ENCODE data around the gene SAMD13.

The SAMD13 gene

GRCh38 chr1:84267476-84267875 is 34.0 kb upstream of the SAMD13 start:
- H3K27me3 Mint-ChIP-seq (ENCODE audit: low read depth, poor library complexity) = no peaks in the 10 kb centered on the region
- no peaks in the 10 kb centered on the region for H3K36me3 Mint-ChIP-seq (ENCODE audit: low read depth)
- H3K4me3 Mint-ChIP-seq = no peak overlapping the region
- H3K27ac Mint-ChIP-seq = no peak overlapping the region
- TF ChIP-seq CTCF (IDR thresholded peaks at IDR 0.05) = no peak
- peaks cover 8% of the 10 kb centered on the region for H3K9me3 Mint-ChIP-seq
- peaks cover 70% of the 10 kb centered on the region for H3K4me1 Mint-ChIP-seq
- no peak for DNase-seq

DNA sequence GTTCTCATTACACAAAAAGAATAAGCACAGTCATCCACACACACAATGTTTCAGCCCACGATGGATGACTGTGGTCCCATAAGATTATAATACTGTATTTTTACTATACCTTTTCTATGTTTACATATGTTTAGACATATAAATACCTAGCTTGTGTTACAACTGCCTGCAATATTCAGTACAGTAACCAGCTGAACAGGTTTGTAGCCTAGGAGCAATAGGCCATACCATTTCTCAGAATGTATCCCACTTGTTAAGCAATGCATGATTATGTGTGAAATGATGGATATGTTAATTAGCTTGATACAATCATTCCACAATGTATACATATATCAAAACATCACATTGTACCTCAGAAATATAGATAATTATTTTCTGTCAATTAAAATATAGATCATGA is 33.2 kb upstream of the SAMD13 start:
- H3K36me3 Mint-ChIP-seq (ENCODE audit: low read depth) = no peaks in the 10 kb centered on the region
- H3K27me3 Mint-ChIP-seq (ENCODE audit: low read depth, poor library complexity) = no peaks in the 10 kb centered on the region
- no peak for TF ChIP-seq CTCF (IDR thresholded peaks at IDR 0.05)
- no peak for DNase-seq
- H3K27ac Mint-ChIP-seq = no peak overlapping the region
- no peak overlapping the region for H3K4me3 Mint-ChIP-seq
- H3K9me3 Mint-ChIP-seq = peaks cover 8% of the 10 kb centered on the region
- H3K4me1 Mint-ChIP-seq = peaks cover 77% of the 10 kb centered on the region

DNA sequence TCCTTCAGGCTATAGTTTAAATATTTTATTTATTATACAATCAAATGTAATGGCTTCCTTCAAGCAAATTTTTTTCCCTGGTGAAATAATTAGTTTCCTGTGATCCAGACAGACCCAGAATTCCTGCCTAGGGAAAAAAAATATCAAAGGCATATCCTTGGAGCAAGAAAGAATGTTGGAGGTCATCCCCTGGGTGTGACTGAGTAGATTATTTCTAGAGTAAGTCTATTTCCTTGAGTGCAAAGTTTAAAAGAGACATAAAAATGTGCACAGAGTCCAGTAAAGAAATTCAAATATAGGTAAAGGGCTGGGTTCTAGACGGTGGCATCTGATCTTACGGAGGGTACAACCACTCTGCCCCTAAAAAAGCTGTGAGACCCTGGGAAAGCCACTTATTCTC is 32.2 kb upstream of the SAMD13 start:
- H3K4me3 Mint-ChIP-seq = no peak overlapping the region
- H3K27me3 Mint-ChIP-seq (ENCODE audit: low read depth, poor library complexity) = no peaks in the 10 kb centered on the region

GRCh38 chr1:84271441-84272151 is 29.9 kb upstream of the SAMD13 start:
- no peaks in the 10 kb centered on the region for H3K27me3 Mint-ChIP-seq (ENCODE audit: low read depth, poor library complexity)
- peaks cover 19% of the 10 kb centered on the region for H3K36me3 Mint-ChIP-seq (ENCODE audit: low read depth)
- DNase-seq = peak; percentile 7
- TF ChIP-seq CTCF (IDR thresholded peaks at IDR 0.05) = no peak
- H3K27ac Mint-ChIP-seq = peak overlapping the region; percentile 97
- peaks cover 35% of the 10 kb centered on the region for H3K9me3 Mint-ChIP-seq
- peak overlapping the region; percentile 54 for H3K4me3 Mint-ChIP-seq
- peaks cover 61% of the 10 kb centered on the region for H3K4me1 Mint-ChIP-seq

More for the DNA sequence above, 32.2 kb upstream of the SAMD13 start:
- TF ChIP-seq CTCF (IDR thresholded peaks at IDR 0.05) = no peak
- Mint-ChIP-seq H3K36me3 (ENCODE audit: low read depth) (peaks cover 8% of the 10 kb centered on the region), H3K4me1 (peaks cover 83% of the 10 kb centered on the region), H3K27ac (peak overlapping the region; percentile 90), H3K9me3 (peaks cover 18% of the 10 kb centered on the region)
- DNase-seq = no peak

DNA sequence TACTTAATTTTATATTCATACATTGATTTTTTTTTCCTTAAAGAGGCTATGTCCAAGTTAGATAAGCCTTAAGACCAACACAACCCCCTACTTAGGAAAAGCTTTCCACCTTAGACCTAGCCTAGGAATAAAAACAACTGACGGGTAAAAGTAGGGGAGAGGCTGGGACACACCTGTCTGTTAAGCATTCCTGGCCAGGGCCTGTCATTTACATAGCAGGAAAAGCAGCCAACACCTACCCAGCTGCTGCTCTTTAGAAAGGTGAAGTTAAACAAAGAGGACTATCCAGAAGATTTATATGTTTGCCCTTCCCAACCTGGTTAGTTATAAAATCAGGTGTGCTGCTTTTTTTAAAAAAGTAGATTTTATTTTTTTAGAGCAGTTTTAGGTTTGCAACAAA is 29.1 kb upstream of the SAMD13 start:
- H3K9me3 Mint-ChIP-seq = peaks cover 31% of the 10 kb centered on the region
- no peak for DNase-seq
- no peak for TF ChIP-seq CTCF (IDR thresholded peaks at IDR 0.05)
- peaks cover 19% of the 10 kb centered on the region for H3K36me3 Mint-ChIP-seq (ENCODE audit: low read depth)
- peak overlapping the region; percentile 97 for H3K27ac Mint-ChIP-seq
- H3K27me3 Mint-ChIP-seq (ENCODE audit: low read depth, poor library complexity) = no peaks in the 10 kb centered on the region
- H3K4me1 Mint-ChIP-seq = peaks cover 53% of the 10 kb centered on the region
- peak overlapping the region; percentile 32 for H3K4me3 Mint-ChIP-seq

All from nephron progenitor cell (in vitro differentiated cells).